Upper lobe of right lung (tissue), 1 donor: ENCODE results near the gene WNK4. TPM values are rescaled to one million over a fixed set of nuclear protein-coding genes. Genes with fewer than 3 reads are reported as not detected.
A peak's percentile ranks its signal among the peaks of the same experiment; 100 is the strongest.
"Not testable (repeated sequence)": the region's sequence is repeated elsewhere in the genome, so short reads cannot be mapped to it uniquely, and the experiment has no call there.

ENCODE experiments used
- ATAC-seq: fragments of 200-7000 bp; cut with Tn5 transposase; one replicate; pipeline ENCODE4 v1.9.1; 2020; ENCODE audit warnings: mild to moderate bottlenecking, moderate library complexity
- DNase-seq: peaks from one replicate; pipeline ENCODE4 v3.0.0-alpha.2; 2020
- H3K27ac ChIP-seq: fragments of 200-600 bp; one replicate; pipeline ENCODE4 v1.8.0; 2022
- H3K27me3 ChIP-seq: fragments of 200-600 bp; one replicate; pipeline ENCODE4 v1.8.0; 2022; ENCODE audit warnings: mild to moderate bottlenecking
- H3K36me3 ChIP-seq: fragments of 200-600 bp; one replicate; pipeline ENCODE4 v1.8.0; 2022
- H3K4me1 ChIP-seq: fragments of 200-600 bp; one replicate; pipeline ENCODE4 v1.8.0; 2022
- H3K4me3 ChIP-seq: fragments of 200-600 bp; one replicate; pipeline ENCODE4 v1.8.0; 2022; ENCODE audit warnings: mild to moderate bottlenecking
- H3K9me3 ChIP-seq: fragments of 200-600 bp; one replicate; pipeline ENCODE4 v1.8.0; 2022
- CTCF ChIP-seq: fragments of 200-600 bp; IDR thresholded peaks from one replicate; pipeline ENCODE4 v1.8.0; 2022; ENCODE audit warnings: antibody characterized with exemption
- intact Hi-C: fragments of 100-400 bp; cut with DNase I; formaldehyde crosslinking; loops from one replicate; pipeline ENCODE4 v1.11.0; 2022
- long read RNA-seq: library from polyadenylated mRNA; unstranded; transcript quantifications from one replicate; pipeline ENCODE4 v2.0.0, GENCODE V29; 2021
- total RNA-seq: library from RNA; stranded (reverse); fragmentation: NEBNext Ultra II Directional; extraction: Animal tissue kit (Norgen Biotek cat#: 25700); gene quantifications from one replicate; pipeline ENCODE4 v1.2.1, GENCODE V29; 2021
- donor health status: DM: no; HTN: yes; CAD: no; lungs with severe emphysema.

Gene WNK4
- 0.38 TPM for total RNA-seq
- long read RNA-seq = 0 reads

- no peak for TF ChIP-seq CTCF
- intact Hi-C loops = no loop called here
- Histone ChIP-seq H3K27ac (no peak within 1 kb of the TSS), H3K27me3 (peaks cover 46% of the 10 kb centered on the region), H3K9me3 (no peaks in the 10 kb centered on the region), H3K4me3 (peak within 1 kb of the TSS; percentile 23), H3K4me1 (peaks cover 4% of the 10 kb centered on the region), H3K36me3 (peaks cover 45% of the 10 kb centered on the region)
- DNase-seq = no peak
- ATAC-seq = peak; percentile 10
Observed at GRCh38 chr17:42779936-42780850, at the start of gene WNK4. Gene WNK4 (plus strand): TSS chr17:42780610. CDS start chr17:42780699, 89 bp downstream.

DNA sequence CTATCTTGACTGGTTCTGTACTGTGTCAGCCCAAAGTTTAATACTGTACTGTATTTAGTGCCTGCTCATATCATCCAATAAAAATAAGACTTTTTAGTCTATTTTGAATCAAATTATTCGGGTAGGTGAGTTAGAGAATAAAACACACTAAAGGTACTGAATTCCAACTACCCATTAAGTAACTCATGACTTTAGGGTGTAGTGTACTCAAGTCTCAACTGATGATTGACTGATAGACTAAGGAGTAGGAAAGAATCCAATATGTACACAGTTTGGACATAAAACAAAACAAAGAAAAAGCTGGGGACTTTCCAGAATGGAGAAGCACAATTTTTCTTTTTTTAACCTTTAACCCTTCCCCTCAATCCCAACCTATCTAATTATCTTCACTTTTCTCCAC, 39.7 kb upstream of the WNK4 start:
- H3K27ac ChIP-seq = no peak overlapping the region
- intact Hi-C loops = no loop called here
- H3K27me3 ChIP-seq = no peaks in the 10 kb centered on the region

GRCh38 chr17:42742916-42743315, 37.5 kb upstream of the WNK4 start:
- H3K27me3 ChIP-seq, H3K9me3 ChIP-seq, H3K4me3 ChIP-seq, DNase-seq, ATAC-seq, H3K36me3 ChIP-seq, intact Hi-C loops: not testable (repeated sequence)
- Histone ChIP-seq H3K4me1 (peaks cover 18% of the 10 kb centered on the region), H3K27ac (peak overlapping the region; percentile 91)

More for the DNA sequence above, 39.7 kb upstream of the WNK4 start:
- H3K9me3 ChIP-seq = no peaks in the 10 kb centered on the region
- TF ChIP-seq CTCF = no peak
- H3K4me1 ChIP-seq = peaks cover 24% of the 10 kb centered on the region
- no peak overlapping the region for H3K4me3 ChIP-seq
- ATAC-seq (no peak), DNase-seq (no peak)
- no peaks in the 10 kb centered on the region for H3K36me3 ChIP-seq

- no peak for TF ChIP-seq CTCF
- Histone ChIP-seq H3K27ac (peak overlapping the region; percentile 91), H3K4me3 (peak overlapping the region; percentile 79), H3K27me3 (no peaks in the 10 kb centered on the region), H3K4me1 (peaks cover 18% of the 10 kb centered on the region), H3K36me3 (no peaks in the 10 kb centered on the region), H3K9me3 (no peaks in the 10 kb centered on the region)
- intact Hi-C loops = no loop called here
- no peak for DNase-seq
- no peak for ATAC-seq
Observed at GRCh38 chr17:42743595-42744282, 36.7 kb upstream of the WNK4 start.

DNA sequence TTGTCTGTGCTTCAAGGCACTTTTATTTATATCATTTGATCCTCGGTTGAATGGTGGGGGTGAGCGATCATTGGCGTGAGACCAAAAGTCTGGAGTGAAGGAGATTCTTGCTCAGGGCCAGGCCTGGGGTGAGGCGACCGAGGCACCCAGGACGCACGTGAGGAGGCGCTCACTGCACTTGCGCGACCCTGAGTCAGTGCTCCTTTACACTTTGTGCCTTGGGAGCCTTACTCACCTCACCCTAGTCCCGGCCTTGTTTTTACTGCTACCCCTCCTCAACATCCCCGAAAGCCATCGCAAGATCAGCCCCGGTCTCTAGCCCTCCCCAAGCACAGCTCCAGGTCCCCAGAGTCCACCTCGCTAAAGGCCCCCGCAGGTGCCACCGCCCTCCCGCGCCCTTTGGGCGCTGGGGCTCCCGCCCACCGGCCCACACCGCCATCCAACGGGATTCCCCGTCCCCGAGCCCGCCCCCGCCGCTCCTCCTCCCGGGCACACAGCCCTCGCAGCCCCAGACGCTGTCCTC, 36.1 kb upstream of the WNK4 start:
- DNase-seq (peak; percentile 93), ATAC-seq (peak; percentile 91)
- TF ChIP-seq CTCF = no peak
- no peaks in the 10 kb centered on the region for H3K36me3 ChIP-seq
- intact Hi-C loops = no loop called here
- H3K9me3 ChIP-seq = no peaks in the 10 kb centered on the region
- H3K4me3 ChIP-seq = peak overlapping the region; percentile 79
- no peaks in the 10 kb centered on the region for H3K27me3 ChIP-seq
- H3K27ac ChIP-seq = peak overlapping the region; percentile 91
- H3K4me1 ChIP-seq = peaks cover 19% of the 10 kb centered on the region
